Gastroesophageal sphincter (tissue), 3 donors: ENCODE data around the gene KRT17.

ENCODE experiments used
- CTCF ChIP-seq, 4 experiments: fragments of 200-600 bp in 2 of 4; fragments of 450-650 bp in 2 of 4; sonication (generic) in 1 of 4; IDR thresholded peaks; one replicate each; pipeline ENCODE4 v1.5.1; 2017 to 2019; ENCODE audit warnings: antibody characterized with exemption in 4 of 4, mild to moderate bottlenecking in 2 of 4, moderate library complexity in 2 of 4
- EP300 ChIP-seq: sonication (generic); formaldehyde crosslinking; IDR thresholded peaks from one replicate; pipeline ENCODE4 v1.6.1; 2017; ENCODE audit warnings: antibody characterized with exemption, mild to moderate bottlenecking
- POLR2A ChIP-seq, 2 donors: fragments of 450-650 bp; IDR thresholded peaks; one replicate each; pipeline ENCODE4 v1.6.1; 2017; ENCODE audit warnings: antibody characterized with exemption in 2 of 2, mild to moderate bottlenecking in 2 of 2, moderate library complexity in 1 of 2
- POLR2AphosphoS5 ChIP-seq: sonication (generic); formaldehyde crosslinking; IDR thresholded peaks from one replicate; pipeline ENCODE4 v1.6.1; 2017; ENCODE audit warnings: antibody characterized with exemption

DNA sequence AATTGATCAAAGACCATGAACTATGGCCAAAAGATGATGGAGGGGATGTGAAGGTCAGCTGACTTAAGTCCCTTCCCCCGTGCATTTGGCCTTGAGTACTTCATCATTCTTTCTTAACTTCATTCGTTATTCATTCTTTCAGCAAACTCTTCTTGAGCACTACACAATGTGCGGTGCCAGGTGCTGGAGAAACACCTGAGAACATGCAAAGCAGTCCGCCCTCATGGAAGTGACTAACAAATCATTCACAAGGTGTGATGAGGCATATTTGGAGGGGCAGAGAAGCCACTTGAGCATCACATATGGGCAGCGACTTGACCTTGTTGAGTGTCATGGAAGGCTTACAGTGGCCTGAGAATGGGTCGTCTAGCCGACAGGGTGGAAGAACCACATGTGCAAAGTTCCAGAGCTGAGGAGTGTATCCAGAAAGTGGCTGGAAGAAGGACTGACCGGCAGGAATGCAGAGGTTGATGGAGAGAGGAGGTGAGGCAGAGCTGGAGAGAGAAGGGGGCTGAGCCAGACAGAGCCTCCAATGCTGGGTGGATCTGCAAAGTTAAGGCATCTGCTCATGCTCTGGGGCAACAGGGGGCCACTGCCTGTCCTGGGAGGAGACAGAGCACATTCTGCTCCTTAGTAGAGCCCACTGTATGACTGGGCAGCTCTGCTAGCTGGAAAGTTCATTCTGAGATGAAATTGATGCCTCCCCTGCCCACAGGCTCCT lies 39.2 kb upstream of the KRT17 start:
- no peak for TF ChIP-seq CTCF (IDR thresholded peaks at IDR 0.05)
- no peak for TF ChIP-seq POLR2A (IDR thresholded peaks at IDR 0.05)
- no peak for TF ChIP-seq POLR2AphosphoS5
- no peak for TF ChIP-seq EP300
